Measurements from ENCODE around the gene CRTAP.
"Not testable (repeated sequence)": the region's sequence is repeated elsewhere in the genome, so short reads cannot be mapped to it uniquely, and the experiment has no call there.

CRTAP gene

GRCh38 chr3:33179132-33179531 is 65.3 kb downstream of the CRTAP start:
- no peak for DNase-seq (ENCODE audit: low read depth)

GRCh38 chr3:33181229-33181628 is 67.4 kb downstream of the CRTAP start:
- DNase-seq (ENCODE audit: low read depth), result no peak

- not testable (repeated sequence) for DNase-seq (ENCODE audit: low read depth)
Measured at GRCh38 chr3:33181641-33182040, 67.8 kb downstream of the CRTAP start.

GRCh38 chr3:33184863-33185262 is 71.0 kb downstream of the CRTAP start:
- no peak for DNase-seq (ENCODE audit: low read depth)

- DNase-seq (ENCODE audit: low read depth), result no peak
Measured at GRCh38 chr3:33186524-33187367, 72.9 kb downstream of the CRTAP start.

- no peak for DNase-seq (ENCODE audit: low read depth)
Measured at GRCh38 chr3:33187368-33187634, 73.5 kb downstream of the CRTAP start.

GRCh38 chr3:33194303-33194702 is 80.5 kb downstream of the CRTAP start:
- DNase-seq (ENCODE audit: low read depth), result no peak

- no peak for DNase-seq (ENCODE audit: low read depth)
Measured at GRCh38 chr3:33196538-33196937, 82.7 kb downstream of the CRTAP start.
